ENCODE results near the gene KY.

Gene KY

DNA sequence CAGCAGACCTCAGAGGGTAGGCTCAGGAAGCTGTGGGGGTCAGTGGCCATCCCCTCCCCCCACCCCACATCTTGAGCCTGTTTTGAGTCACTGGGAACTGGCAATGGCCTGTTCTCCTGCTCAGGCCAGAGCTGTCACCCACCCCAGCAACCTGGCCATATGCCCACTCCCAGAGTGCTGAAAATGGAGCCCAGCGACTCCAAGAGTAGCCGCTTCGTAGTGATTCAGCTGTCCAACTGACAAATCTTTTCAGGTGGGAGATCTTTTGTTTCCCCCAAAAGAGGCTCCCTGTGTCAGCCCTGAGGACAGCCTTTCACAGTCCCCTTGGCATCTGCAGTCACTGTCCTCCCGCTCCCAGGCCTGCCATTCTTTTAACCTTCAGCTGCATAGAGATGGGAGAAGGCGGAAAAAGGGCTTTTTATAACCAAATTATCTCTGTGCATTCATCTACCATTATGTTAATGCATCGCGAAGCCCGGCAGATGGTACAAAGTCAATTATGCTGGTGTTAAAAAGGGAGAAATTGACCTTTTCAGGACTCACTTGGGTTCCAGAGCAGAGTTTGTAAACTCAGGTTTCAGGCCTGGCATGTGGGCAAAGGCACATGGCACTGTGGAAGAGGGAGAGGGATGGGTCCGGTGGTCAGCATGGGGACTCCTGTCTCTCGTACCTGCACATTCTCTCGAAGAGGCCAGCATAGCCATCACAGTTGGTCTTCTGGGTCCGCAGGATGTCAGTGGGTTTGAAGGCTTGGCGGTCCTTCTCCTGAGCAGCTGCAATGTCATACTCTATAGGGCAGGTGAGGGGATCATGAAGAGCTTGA, 32.1 kb downstream of the KY start:
- H4K20me1 ChIP-seq (ENCODE audit: insufficient read depth, low read length), result no peaks in the 10 kb centered on the region
- no peaks in the 10 kb centered on the region for H3K9me3 ChIP-seq (ENCODE audit: insufficient read depth, low read length)
- no peak overlapping the region for H3K9ac ChIP-seq (ENCODE audit: low read length)
- H3K36me3 ChIP-seq (replicated peaks; ENCODE audit: low read depth, low read length), result no peaks in the 10 kb centered on the region
- TF ChIP-seq, protein P1, sequence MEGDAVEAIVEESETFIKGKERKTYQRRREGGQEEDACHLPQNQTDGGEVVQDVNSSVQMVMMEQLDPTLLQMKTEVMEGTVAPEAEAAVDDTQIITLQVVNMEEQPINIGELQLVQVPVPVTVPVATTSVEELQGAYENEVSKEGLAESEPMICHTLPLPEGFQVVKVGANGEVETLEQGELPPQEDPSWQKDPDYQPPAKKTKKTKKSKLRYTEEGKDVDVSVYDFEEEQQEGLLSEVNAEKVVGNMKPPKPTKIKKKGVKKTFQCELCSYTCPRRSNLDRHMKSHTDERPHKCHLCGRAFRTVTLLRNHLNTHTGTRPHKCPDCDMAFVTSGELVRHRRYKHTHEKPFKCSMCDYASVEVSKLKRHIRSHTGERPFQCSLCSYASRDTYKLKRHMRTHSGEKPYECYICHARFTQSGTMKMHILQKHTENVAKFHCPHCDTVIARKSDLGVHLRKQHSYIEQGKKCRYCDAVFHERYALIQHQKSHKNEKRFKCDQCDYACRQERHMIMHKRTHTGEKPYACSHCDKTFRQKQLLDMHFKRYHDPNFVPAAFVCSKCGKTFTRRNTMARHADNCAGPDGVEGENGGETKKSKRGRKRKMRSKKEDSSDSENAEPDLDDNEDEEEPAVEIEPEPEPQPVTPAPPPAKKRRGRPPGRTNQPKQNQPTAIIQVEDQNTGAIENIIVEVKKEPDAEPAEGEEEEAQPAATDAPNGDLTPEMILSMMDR (IDR thresholded peaks at IDR 0.05; ENCODE audit: low read depth, low read length), result no peak
- no peak for TF ChIP-seq EZH2phosphoT487 (IDR thresholded peaks at IDR 0.05; ENCODE audit: low read depth)
- no peaks in the 10 kb centered on the region for H3K27me3 ChIP-seq (ENCODE audit: low read depth, low read length)
- no peak overlapping the region for H3K4me3 ChIP-seq (ENCODE audit: low read length)
- H2AFZ ChIP-seq (ENCODE audit: low read depth, low read length), result no peak overlapping the region
- H3K4me2 ChIP-seq (ENCODE audit: low read length), result no peak overlapping the region
- no peak overlapping the region for H3K27ac ChIP-seq (ENCODE audit: low read length)
- H3K79me2 ChIP-seq (ENCODE audit: low read length), result no peaks in the 10 kb centered on the region
- H3K4me1 ChIP-seq (ENCODE audit: low read length), result no peaks in the 10 kb centered on the region

DNA sequence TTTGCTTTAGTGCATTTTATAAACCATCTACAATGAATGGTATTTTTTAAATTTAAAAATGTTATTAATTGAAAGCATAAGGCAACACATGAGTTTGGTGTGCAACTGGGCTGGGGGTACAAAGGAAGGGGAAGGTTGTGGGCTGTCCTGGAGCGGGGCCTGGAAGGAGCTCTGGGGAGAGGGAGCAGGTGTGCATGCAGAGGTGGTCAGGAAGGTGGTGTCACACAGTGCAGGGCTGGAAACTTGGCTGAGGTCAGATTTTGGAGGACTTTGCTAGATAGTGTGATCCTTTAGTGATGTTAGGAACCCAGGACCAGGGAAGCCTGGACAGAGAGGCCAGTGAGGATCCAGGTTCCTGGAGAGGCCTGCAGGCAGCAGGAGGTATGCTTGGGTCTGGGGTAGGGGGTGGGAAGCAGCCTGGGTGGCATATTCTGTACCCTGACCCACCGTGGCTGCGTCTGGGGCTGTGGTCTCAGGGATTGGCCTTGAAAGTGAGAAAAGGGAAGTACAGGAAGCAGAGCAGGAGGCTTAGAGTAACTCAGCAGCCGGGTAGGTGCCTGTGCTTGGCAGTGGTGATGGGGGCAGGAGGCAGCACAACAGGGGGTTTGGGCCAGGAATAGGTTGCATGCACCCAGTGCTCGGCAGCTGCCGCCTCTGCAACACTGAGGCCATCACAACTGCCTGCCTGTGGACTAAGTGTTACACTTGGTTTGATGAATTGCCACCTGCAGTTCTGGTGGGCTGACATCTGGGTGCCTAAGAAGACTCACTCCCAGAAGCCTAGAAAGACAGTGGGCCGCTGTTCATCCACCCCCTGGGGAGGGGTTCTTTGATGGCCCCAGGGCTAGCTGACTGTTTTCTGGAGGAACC, 33.0 kb downstream of the KY start:
- no peak overlapping the region for H3K27ac ChIP-seq (ENCODE audit: low read length)
- no peaks in the 10 kb centered on the region for H3K4me1 ChIP-seq (ENCODE audit: low read length)
- no peaks in the 10 kb centered on the region for H3K9me3 ChIP-seq (ENCODE audit: insufficient read depth, low read length)
- no peak overlapping the region for H3K4me3 ChIP-seq (ENCODE audit: low read length)
- no peak overlapping the region for H3K4me2 ChIP-seq (ENCODE audit: low read length)
- H3K9ac ChIP-seq (ENCODE audit: low read length), result no peak overlapping the region
- H4K20me1 ChIP-seq (ENCODE audit: insufficient read depth, low read length), result no peaks in the 10 kb centered on the region
- H3K36me3 ChIP-seq (replicated peaks; ENCODE audit: low read depth, low read length), result no peaks in the 10 kb centered on the region
- no peak for TF ChIP-seq EZH2phosphoT487 (IDR thresholded peaks at IDR 0.05; ENCODE audit: low read depth)
- TF ChIP-seq, protein P1 (IDR thresholded peaks at IDR 0.05; ENCODE audit: low read depth, low read length), result no peak
- no peaks in the 10 kb centered on the region for H3K27me3 ChIP-seq (ENCODE audit: low read depth, low read length)
- H2AFZ ChIP-seq (ENCODE audit: low read depth, low read length), result no peak overlapping the region
- H3K79me2 ChIP-seq (ENCODE audit: low read length), result no peaks in the 10 kb centered on the region

DNA sequence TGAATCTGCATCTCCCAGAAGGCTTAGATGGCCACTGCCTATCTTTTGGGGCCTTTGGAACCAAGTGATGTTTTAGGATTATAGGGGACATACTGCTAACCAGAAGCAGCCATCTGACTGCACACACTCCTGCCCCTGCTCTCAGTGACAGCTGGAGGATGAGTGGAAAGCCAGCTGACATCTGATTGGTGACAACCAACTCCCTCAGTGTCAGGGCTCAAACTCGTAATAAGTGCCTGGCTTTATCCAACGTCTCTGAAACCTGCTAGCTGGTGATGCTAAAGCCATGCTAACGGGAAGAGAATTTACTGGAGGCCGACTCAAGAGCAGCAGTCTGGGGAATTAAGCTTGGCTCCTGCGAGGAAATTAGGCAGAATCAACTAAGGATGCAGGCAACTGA, 35.1 kb downstream of the KY start:
- Histone ChIP-seq H3K4me2 (ENCODE audit: low read length) (no peak overlapping the region), H3K4me1 (ENCODE audit: low read length) (no peaks in the 10 kb centered on the region), H3K36me3 (replicated peaks; ENCODE audit: low read depth, low read length) (no peaks in the 10 kb centered on the region), H2AFZ (ENCODE audit: low read depth, low read length) (no peak overlapping the region), H3K27me3 (ENCODE audit: low read depth, low read length) (no peaks in the 10 kb centered on the region), H3K4me3 (ENCODE audit: low read length) (no peak overlapping the region), H3K9me3 (ENCODE audit: insufficient read depth, low read length) (no peaks in the 10 kb centered on the region), H3K79me2 (ENCODE audit: low read length) (no peaks in the 10 kb centered on the region), H4K20me1 (ENCODE audit: insufficient read depth, low read length) (no peaks in the 10 kb centered on the region), H3K9ac (ENCODE audit: low read length) (no peak overlapping the region), H3K27ac (ENCODE audit: low read length) (no peak overlapping the region)
- TF ChIP-seq EZH2phosphoT487 (IDR thresholded peaks at IDR 0.05; ENCODE audit: low read depth), result no peak
- TF ChIP-seq, protein P1 (IDR thresholded peaks at IDR 0.05; ENCODE audit: low read depth, low read length), result no peak

DNA sequence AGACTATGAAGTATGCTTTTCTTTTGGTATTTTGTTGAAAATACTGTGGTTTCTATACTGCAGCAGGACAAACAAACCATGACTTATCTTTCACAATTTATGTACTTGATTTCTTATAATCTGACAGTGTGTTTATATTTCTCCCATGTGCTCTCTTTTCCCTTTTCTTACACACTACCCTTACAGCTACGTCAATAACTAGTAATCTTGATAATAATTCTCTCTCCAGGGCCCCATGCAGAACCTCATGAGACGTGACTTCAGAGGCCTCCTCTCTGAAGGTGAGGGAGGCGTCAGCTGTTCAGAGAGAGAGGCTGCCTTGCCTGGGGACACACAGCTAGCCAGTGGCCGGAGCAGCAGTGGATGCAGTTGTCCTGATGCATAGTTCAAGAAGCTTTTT, 35.9 kb downstream of the KY start:
- H3K4me3 ChIP-seq (ENCODE audit: low read length), result no peak overlapping the region
- H4K20me1 ChIP-seq (ENCODE audit: insufficient read depth, low read length), result no peaks in the 10 kb centered on the region
- no peak for TF ChIP-seq EZH2phosphoT487 (IDR thresholded peaks at IDR 0.05; ENCODE audit: low read depth)
- TF ChIP-seq, protein P1 (IDR thresholded peaks at IDR 0.05; ENCODE audit: low read depth, low read length), result no peak
- H2AFZ ChIP-seq (ENCODE audit: low read depth, low read length), result no peak overlapping the region
- no peaks in the 10 kb centered on the region for H3K79me2 ChIP-seq (ENCODE audit: low read length)
- H3K9ac ChIP-seq (ENCODE audit: low read length), result no peak overlapping the region
- H3K27me3 ChIP-seq (ENCODE audit: low read depth, low read length), result no peaks in the 10 kb centered on the region
- no peaks in the 10 kb centered on the region for H3K36me3 ChIP-seq (replicated peaks; ENCODE audit: low read depth, low read length)
- H3K27ac ChIP-seq (ENCODE audit: low read length), result no peak overlapping the region
- H3K4me1 ChIP-seq (ENCODE audit: low read length), result no peaks in the 10 kb centered on the region
- no peaks in the 10 kb centered on the region for H3K9me3 ChIP-seq (ENCODE audit: insufficient read depth, low read length)
- no peak overlapping the region for H3K4me2 ChIP-seq (ENCODE audit: low read length)

Measured in OCI-LY3 (cell line).